ENCODE data around the gene PNMA6E.

PNMA6E gene

DNA sequence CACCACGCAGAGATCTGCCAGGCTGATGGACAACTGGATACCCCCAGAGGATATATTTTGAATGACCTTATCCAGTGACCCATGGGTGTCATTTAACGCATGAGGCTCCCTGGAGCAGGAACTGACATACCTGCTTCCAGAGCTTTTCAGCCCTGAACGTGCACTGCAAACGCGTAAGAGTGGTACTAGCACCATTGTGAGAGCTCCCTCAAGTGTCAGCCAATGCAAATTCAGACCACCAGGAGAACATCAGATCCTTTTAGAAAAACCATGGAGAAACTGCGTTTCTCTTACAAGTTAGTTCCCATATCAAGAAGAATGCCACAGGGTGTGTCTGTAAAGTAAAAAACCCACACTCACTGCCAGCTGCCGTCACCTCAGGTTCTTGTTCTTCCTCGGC lies 37.4 kb upstream of the PNMA6E start:
- no peak for DNase-seq (ENCODE audit: low read depth, low spot score)
- TF ChIP-seq, protein P1, sequence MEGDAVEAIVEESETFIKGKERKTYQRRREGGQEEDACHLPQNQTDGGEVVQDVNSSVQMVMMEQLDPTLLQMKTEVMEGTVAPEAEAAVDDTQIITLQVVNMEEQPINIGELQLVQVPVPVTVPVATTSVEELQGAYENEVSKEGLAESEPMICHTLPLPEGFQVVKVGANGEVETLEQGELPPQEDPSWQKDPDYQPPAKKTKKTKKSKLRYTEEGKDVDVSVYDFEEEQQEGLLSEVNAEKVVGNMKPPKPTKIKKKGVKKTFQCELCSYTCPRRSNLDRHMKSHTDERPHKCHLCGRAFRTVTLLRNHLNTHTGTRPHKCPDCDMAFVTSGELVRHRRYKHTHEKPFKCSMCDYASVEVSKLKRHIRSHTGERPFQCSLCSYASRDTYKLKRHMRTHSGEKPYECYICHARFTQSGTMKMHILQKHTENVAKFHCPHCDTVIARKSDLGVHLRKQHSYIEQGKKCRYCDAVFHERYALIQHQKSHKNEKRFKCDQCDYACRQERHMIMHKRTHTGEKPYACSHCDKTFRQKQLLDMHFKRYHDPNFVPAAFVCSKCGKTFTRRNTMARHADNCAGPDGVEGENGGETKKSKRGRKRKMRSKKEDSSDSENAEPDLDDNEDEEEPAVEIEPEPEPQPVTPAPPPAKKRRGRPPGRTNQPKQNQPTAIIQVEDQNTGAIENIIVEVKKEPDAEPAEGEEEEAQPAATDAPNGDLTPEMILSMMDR (IDR thresholded peaks at IDR 0.05; ENCODE audit: insufficient read depth, low read length, missing control alignments) = peak; percentile 31
- CTCF ChIA-PET = interaction anchor here (0.9 to 2.3 kb wide), 7 partner anchors 13 to 480 kb away, joined by 3 to 15 read pairs (median 5); no protein-coding TSS in a partner anchor

GRCh38 chrX:153435845-153436244 lies 34.7 kb upstream of the PNMA6E start:
- ChIA-PET CTCF (interaction anchor here (0.6 kb wide), 1 partner anchor 403 kb away, joined by 3 read pairs; no protein-coding TSS in a partner anchor), POLR2A (no interaction called here)
- DNase-seq (ENCODE audit: low read depth, low spot score) = no peak
- TF ChIP-seq, protein P1 (IDR thresholded peaks at IDR 0.05; ENCODE audit: insufficient read depth, low read length, missing control alignments) = no peak
- H3K4me3 ChIP-seq (ENCODE audit: low read depth, low read length) = no peak overlapping the region

More for the DNA sequence above, 37.4 kb upstream of the PNMA6E start:
- H3K4me3 ChIP-seq (ENCODE audit: low read depth, low read length) = no peak overlapping the region
- POLR2A ChIA-PET = no interaction called here

- ChIA-PET CTCF (no interaction called here), POLR2A (no interaction called here)
- DNase-seq (ENCODE audit: low read depth, low spot score) = no peak
- no peak overlapping the region for H3K4me3 ChIP-seq (ENCODE audit: low read depth, low read length)
- TF ChIP-seq, protein P1 (IDR thresholded peaks at IDR 0.05; ENCODE audit: insufficient read depth, low read length, missing control alignments) = no peak
Measured at GRCh38 chrX:153434801-153435200, 33.7 kb upstream of the PNMA6E start.

- CTCF ChIA-PET = no interaction called here
- TF ChIP-seq, protein P1 (IDR thresholded peaks at IDR 0.05; ENCODE audit: insufficient read depth, low read length, missing control alignments) = no peak
- DNase-seq (ENCODE audit: low read depth, low spot score) = no peak
- H3K4me3 ChIP-seq (ENCODE audit: low read depth, low read length) = no peak overlapping the region
- POLR2A ChIA-PET = no interaction called here
Measured at GRCh38 chrX:153433781-153434285, 32.7 kb upstream of the PNMA6E start.

- no peak overlapping the region for H3K4me3 ChIP-seq (ENCODE audit: low read depth, low read length)
- POLR2A ChIA-PET = no interaction called here
- TF ChIP-seq, protein P1 (IDR thresholded peaks at IDR 0.05; ENCODE audit: insufficient read depth, low read length, missing control alignments) = no peak
- no peak for DNase-seq (ENCODE audit: low read depth, low spot score)
- CTCF ChIA-PET = no interaction called here
Measured at GRCh38 chrX:153433161-153433680, 32.1 kb upstream of the PNMA6E start.

DNA sequence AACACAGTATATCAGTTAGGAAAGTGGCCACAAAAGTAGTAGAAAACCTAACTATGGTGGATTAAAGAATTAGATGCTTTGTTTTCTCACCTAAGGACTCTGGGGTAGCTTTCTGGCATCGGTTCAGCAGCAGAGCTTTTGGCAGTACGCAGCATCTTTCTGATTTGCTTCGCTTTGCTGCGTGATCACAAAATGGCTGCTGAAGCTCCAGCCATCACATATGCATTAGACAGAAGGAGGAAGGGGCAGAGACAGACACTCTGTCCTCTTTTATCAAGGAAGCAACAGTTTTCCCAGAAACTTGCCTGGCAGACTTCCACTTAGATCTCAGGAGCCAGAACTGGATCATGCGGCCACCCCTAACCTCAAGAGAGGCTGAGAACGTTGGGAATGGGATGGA lies 29.6 kb upstream of the PNMA6E start:
- DNase-seq (ENCODE audit: low read depth, low spot score) = no peak
- TF ChIP-seq, protein P1 (IDR thresholded peaks at IDR 0.05; ENCODE audit: insufficient read depth, low read length, missing control alignments) = no peak
- CTCF ChIA-PET = no interaction called here
- no peak overlapping the region for H3K4me3 ChIP-seq (ENCODE audit: low read depth, low read length)
- POLR2A ChIA-PET = no interaction called here

All from AG04449 (cell line).